Ecto neural progenitor cell (in vitro differentiated cells): ENCODE data around the gene BDH1.
"Not testable (repeated sequence)": the region's sequence is repeated elsewhere in the genome, so short reads cannot be mapped to it uniquely, and the experiment has no call there.

Experiments used
- DNase-seq: peaks from one replicate; pipeline ENCODE4 v3.0.0-alpha.2; 2018; ENCODE audit warnings: low spot score

BDH1 gene

GRCh38 chr3:197520311-197521276, 35.2 kb downstream of the BDH1 start:
- DNase-seq, result peak; percentile 75

- DNase-seq, result no peak
Observed at GRCh38 chr3:197519801-197520211, 36.0 kb downstream of the BDH1 start.

GRCh38 chr3:197518881-197519421, 36.8 kb downstream of the BDH1 start:
- DNase-seq, result no peak

- not testable (repeated sequence) for DNase-seq
Observed at GRCh38 chr3:197517922-197518683, 37.7 kb downstream of the BDH1 start.

GRCh38 chr3:197516890-197517606, 38.7 kb downstream of the BDH1 start:
- not testable (repeated sequence) for DNase-seq

- no peak for DNase-seq
Observed at GRCh38 chr3:197516517-197516889, 39.3 kb downstream of the BDH1 start.

GRCh38 chr3:197514786-197515355, 40.9 kb downstream of the BDH1 start:
- no peak for DNase-seq

- no peak for DNase-seq
Observed at GRCh38 chr3:197513953-197514785, 41.6 kb downstream of the BDH1 start.

- DNase-seq, result no peak
Observed at GRCh38 chr3:197512691-197513571, 42.8 kb downstream of the BDH1 start.

- DNase-seq, result no peak
Observed at GRCh38 chr3:197511853-197512635, 43.7 kb downstream of the BDH1 start.

GRCh38 chr3:197511130-197511529, 44.6 kb downstream of the BDH1 start:
- no peak for DNase-seq

GRCh38 chr3:197510642-197511018, 45.1 kb downstream of the BDH1 start:
- no peak for DNase-seq

GRCh38 chr3:197508924-197509775, 46.6 kb downstream of the BDH1 start:
- no peak for DNase-seq

GRCh38 chr3:197508461-197508860, 47.3 kb downstream of the BDH1 start:
- DNase-seq, result no peak

GRCh38 chr3:197508051-197508451, 47.7 kb downstream of the BDH1 start:
- no peak for DNase-seq

GRCh38 chr3:197507541-197507940, 48.2 kb downstream of the BDH1 start:
- DNase-seq, result no peak

- no peak for DNase-seq
Observed at GRCh38 chr3:197507081-197507480, 48.7 kb downstream of the BDH1 start.
